Measurements from ENCODE around the gene ZNF407.

ZNF407 gene

DNA sequence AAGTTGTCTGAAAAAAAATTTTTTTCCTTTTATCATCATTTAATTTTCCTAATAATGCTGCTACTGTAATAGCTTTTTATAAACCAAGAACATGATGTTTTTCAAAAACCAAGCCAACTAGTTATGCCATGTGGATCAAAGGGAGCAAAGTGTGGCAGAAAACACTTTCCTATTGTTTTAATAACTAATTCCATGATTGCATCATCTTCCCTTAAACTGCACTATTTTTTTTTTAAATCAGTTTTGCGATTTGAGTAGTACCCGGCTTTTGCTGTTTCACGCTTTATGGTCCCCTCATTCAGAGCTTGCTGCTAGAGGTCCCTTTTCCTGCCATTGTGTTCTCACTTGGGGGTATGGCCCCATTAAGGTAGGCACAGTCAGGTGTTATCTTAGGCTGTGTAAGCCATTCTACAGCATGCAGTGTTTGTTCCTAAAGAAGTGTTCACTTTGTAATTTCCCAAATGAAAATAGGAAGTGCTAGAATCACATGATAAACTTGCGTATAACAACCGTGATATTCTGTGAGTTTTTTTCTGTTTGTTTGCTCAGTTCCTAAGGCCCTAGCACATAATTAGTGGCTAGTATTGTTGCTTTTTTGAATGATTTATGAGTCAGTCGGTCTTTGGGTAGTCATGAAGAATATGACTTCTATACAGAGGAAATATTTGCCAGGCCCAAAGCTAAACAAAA, 385.4 kb downstream of the ZNF407 start:
- DNase-seq, result no peak

DNA sequence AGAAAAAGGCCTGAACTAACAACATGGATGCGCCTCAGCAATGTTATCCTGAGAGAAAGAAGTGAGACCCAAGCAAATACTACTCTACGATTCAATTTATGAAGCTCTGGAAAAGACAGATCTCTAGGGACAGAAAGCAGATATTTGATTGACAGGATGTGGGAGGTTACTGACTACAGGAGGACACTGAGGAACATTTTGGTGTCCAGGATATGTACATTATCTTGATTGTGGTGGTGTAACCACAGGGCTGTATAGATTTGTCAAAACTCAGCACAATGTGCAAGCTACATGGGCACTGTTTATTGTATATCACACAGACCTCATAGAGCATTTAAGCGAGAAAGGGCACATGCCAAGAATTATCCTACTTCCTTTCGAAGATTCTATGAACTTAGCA, 391.5 kb downstream of the ZNF407 start:
- no peak for DNase-seq

DNA sequence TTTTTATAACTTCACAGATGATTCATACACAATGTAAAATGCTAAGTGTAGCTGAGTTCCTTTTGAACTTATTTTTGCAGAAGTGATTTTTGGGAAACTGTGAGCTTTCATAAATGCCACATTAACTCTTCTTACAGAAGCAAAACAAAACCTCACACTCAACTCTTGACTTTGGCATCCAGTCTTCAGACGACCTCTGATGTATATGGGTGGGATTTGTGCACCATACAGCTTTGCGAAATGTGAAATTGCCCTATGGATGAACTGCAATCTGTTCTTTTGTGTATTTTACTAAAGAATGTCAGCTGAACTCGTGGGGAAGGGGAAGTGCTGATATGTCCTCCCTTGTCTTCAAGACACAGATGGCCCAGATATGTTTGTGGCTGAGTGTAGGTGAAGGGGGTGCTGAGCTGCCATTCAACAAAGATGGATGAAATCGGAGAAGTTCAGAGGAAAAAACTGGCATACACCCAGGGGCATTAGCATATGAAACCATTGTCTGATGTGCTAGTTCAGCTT, 393.0 kb downstream of the ZNF407 start:
- peak; percentile 28 for DNase-seq

DNA sequence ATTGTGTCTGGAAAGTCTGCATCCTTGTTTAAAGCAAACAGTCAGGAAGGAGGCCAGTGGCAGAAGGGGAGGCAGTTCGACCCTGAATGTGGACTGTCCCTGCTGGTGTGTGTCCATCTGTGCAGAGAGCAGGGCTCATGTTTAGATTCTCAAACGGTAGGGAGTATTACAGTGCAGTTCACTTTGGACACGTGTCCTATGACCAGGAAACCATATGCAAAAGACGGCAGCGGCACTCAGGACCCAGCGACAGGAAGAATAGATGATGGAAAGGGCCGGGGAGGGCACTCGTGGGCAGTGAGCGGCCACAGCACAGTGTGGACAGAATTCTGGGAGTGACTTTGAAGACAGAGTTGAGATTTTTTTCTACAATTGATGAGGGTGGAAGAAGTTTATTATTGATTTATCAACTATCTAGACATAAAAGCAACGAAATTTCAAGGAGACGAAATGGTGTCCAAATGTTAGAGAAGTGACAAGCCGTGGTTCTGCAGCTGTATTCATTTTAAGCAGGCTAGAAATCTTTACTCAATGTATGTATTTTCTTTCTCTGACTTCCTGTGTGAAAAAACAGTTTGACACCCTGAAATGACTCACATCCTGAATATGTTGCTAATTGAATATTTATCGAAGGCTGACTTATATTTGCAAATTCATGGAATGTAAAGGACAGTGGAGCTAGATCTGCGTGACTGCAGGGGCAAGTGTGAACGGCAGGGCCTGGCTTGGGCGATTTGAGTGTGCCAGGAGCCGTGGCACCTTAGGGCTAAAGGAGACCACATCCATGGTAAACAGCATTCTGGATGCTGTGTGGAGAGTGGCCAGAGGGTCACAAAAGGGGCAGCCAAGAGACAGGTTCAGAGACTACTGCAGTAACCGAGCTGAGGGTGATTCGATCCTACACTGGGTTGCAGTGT, 397.1 kb downstream of the ZNF407 start:
- peak; percentile 70 for DNase-seq

GRCh38 chr18:74995419-74995736, 397.7 kb downstream of the ZNF407 start:
- DNase-seq, result no peak

DNA sequence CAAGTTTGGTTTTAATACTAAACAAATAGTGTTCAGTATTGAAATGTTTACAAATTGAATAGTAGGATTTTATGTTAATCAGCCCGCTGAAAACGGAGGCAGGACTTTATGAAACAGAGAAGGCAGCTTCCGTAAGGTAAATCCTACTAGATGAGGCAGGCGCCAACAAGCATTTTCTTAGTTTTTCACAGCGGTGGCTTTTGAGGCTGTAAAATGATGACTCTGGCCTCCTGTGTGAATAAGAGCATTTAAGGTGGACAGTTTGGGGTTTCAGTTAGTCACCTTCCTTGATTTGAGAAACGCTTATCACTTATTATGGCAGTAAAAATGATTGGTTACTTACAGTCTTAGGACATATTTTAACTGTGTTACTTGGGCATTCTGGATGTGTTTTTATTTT, 398.4 kb downstream of the ZNF407 start:
- DNase-seq, result peak; percentile 57

- no peak for DNase-seq
Measured at GRCh38 chr18:74996996-74997395, 399.3 kb downstream of the ZNF407 start.

DNA sequence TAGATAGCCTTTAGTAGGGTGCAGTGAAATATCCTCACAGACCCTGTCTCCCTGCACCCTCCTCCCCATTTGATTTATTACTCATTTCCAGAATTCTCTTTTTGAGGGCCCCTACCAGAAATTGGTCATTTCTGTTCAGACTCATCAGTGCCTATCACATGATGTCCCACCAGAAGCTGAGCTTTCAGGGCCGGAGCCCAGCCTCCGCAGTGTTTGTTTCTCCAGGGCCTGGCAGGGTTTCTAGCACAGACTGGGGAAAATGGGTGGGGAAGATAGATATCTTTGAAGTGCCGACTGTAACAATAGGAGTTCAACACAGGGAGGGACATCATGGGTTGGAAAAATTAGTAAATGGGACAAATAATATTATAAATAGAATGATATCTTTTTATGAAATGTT, 403.2 kb downstream of the ZNF407 start:
- DNase-seq, result no peak

GRCh38 chr18:75003039-75003438, 405.4 kb downstream of the ZNF407 start:
- DNase-seq, result no peak

- no peak for DNase-seq
Measured at GRCh38 chr18:75003764-75004690, 406.4 kb downstream of the ZNF407 start.

GRCh38 chr18:75005626-75006025, 408.0 kb downstream of the ZNF407 start:
- no peak for DNase-seq

DNA sequence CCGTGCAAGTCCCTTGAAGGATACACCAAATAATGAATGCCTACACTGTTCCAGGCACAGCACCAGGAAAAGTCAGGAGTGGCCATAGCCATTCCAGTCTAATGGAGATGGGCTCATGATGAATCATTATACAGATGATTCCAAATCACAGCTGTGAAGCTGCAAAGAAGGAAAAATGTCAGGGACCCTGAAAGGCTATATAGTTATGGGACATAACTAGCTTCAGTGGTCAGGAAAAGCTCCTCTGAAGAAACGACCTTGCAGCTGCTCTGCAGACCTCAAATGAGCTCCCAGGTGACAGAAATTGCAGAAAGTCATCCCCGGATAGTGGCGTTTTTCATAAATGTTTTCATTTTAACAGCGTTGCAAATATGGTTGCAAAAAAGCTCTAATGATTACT, 410.5 kb downstream of the ZNF407 start:
- DNase-seq, result no peak

- DNase-seq, result no peak
Measured at GRCh38 chr18:75009296-75009695, 411.6 kb downstream of the ZNF407 start.

GRCh38 chr18:75009878-75010277, 412.2 kb downstream of the ZNF407 start:
- DNase-seq, result no peak

DNA sequence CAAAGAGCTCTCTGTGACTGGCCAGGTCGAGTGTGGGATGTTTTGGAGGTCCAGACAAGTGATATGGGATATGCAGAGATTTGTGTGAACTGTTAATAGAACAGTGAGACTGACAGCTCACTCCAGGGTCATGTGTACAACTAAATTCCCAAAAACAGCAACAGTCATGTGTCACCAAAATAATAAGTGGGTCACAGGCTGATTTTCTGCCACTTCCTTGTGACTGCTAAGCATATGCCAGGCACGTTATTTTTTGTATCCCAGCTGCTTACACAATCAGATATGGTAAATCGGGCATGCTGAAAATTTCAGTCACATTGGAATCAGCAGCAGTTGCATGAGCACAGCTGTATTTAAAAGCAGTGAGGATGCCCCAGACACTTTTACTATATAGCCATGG, 412.6 kb downstream of the ZNF407 start:
- DNase-seq, result no peak

- DNase-seq, result no peak
Measured at GRCh38 chr18:75010689-75011088, 413.0 kb downstream of the ZNF407 start.

DNA sequence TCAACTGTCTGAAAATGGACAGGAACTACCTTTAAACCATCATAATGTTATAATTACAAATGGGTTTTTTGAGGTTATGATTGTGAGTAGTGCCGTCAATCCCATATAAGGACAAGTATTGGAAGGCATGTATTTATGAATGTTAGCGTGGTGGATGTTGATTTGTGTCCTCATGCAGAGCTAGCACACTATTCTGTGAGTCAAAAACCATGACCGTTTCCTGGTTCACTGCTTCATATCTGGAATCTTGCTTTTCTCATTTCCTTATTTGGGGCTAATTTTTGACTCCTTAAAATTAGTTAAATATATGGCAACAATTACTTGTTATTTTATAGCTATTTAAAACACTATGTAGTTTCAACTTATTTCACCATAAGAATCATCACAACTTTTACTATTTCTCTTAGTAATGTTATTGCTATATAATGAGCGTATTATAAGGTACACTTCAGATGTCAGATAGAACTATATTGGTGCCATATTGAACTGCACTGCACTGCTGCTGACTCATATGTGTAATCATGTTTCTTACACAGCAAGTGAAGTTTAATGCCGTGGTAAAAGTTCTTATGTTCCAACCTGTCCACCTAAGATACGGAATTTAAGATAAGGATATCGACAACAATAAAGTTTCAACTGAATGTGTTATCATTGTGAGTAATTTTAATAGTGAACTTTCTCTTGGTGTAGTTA, 418.5 kb downstream of the ZNF407 start:
- no peak for DNase-seq

- DNase-seq, result no peak
Measured at GRCh38 chr18:75023473-75023872, 425.8 kb downstream of the ZNF407 start.

DNA sequence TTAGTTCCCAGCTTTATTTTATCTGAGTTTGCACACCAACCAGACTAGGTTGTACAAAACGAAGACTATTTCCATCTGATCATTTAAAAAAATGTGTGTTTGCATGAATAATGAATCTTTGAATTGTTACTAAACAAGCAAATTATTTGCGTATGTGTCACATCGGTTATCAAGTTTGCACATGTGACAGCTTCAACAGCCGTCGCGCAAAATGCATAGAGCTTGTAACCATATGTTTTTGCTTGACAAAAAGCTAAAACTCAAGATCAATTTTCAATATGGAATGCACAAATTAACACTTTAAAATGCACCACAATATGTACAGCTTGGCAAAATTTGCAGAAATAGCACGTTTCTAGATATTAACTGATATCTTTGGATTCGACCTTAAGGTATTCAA, 427.2 kb downstream of the ZNF407 start:
- DNase-seq, result no peak

GRCh38 chr18:75025573-75025972, 427.9 kb downstream of the ZNF407 start:
- no peak for DNase-seq

DNA sequence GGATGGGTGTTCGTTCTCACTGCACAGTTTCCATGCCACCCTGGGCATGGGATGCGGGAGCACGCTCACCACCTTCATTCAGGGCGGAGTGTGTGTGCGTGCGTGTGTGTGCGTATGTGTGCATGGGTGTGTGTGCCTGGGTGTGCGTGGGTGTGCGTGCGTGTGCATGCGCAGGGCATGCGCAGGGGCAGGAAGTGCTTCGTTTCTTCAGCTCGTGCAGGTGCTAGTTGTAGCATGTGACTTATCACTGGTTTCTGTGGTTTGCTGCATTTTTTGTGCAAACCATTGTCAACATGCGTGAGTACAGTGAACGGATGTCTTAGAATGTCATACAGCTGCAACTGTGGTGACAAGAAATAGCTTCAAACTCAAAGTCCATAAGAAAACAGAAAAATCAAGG, 431.8 kb downstream of the ZNF407 start:
- peak; percentile 12 for DNase-seq

GRCh38 chr18:75031717-75032317, 434.1 kb downstream of the ZNF407 start:
- no peak for DNase-seq

Data from CD4-positive, alpha-beta T cell treated with Interleukin-4 for 4 hours (primary cell).